NT2/D1 (cell line): ENCODE measurements around the gene KCNMB4.
"Not testable (repeated sequence)": the region's sequence is repeated elsewhere in the genome, so short reads cannot be mapped to it uniquely, and the experiment has no call there.

ENCODE experiments used
- DNase-seq: peaks from one replicate; pipeline ENCODE4 v3.0.0-alpha.2; 2011; ENCODE audit warnings: low read depth, low spot score
- H3K27me3 ChIP-seq: 2 replicates; pipeline ENCODE4 v1.6.0; 2011; ENCODE audit warnings: mild to moderate bottlenecking; ENCODE audit not compliant: insufficient read length, insufficient read depth
- H3K36me3 ChIP-seq: 2 replicates; pipeline ENCODE4 v1.6.1; 2011; ENCODE audit warnings: mild to moderate bottlenecking, low read length, mixed read lengths; ENCODE audit not compliant: insufficient read depth, insufficient read length
- H3K4me1 ChIP-seq: 2 replicates; pipeline ENCODE4 v1.5.1; 2011; ENCODE audit not compliant: insufficient read depth, insufficient read length
- H3K4me3 ChIP-seq: 2 replicates; pipeline ENCODE4 v1.5.1; 2011; ENCODE audit warnings: low read depth; ENCODE audit not compliant: insufficient read length
- H3K9ac ChIP-seq: 2 replicates; pipeline ENCODE4 v1.6.0; 2011; ENCODE audit warnings: low read depth; ENCODE audit not compliant: insufficient read length
- H3K9me3 ChIP-seq: 2 replicates; pipeline ENCODE4 v1.5.1; 2011; ENCODE audit warnings: mild to moderate bottlenecking, low read length; ENCODE audit not compliant: insufficient read depth
- SUZ12 ChIP-seq: IDR thresholded peaks from 2 replicates; pipeline ENCODE4 v1.6.1; 2011; ENCODE audit not compliant: insufficient read length, insufficient read depth; ENCODE audit errors: extremely low read depth
- YY1 ChIP-seq: IDR thresholded peaks from 2 replicates; pipeline ENCODE4 v1.6.1; 2011; ENCODE audit not compliant: insufficient read length, insufficient read depth
- ZNF274 ChIP-seq: IDR thresholded peaks from 2 replicates; pipeline ENCODE4 v1.6.1; 2011; ENCODE audit warnings: mild to moderate bottlenecking, low read depth, low read length

The KCNMB4 gene

GRCh38 chr12:70379846-70380245 is 13.8 kb downstream of the KCNMB4 start:
- DNase-seq = no peak
- Histone ChIP-seq H3K4me3 (no peak overlapping the region), H3K4me1 (no peaks in the 10 kb centered on the region), H3K36me3 (no peaks in the 10 kb centered on the region), H3K9ac (no peak overlapping the region), H3K9me3 (peaks cover 8% of the 10 kb centered on the region), H3K27me3 (no peaks in the 10 kb centered on the region)
- TF ChIP-seq SUZ12 (no peak), ZNF274 (no peak), YY1 (no peak)

GRCh38 chr12:70383484-70383883 is 17.4 kb downstream of the KCNMB4 start:
- Histone ChIP-seq H3K4me3 (no peak overlapping the region), H3K4me1 (no peaks in the 10 kb centered on the region), H3K9me3 (peaks cover 6% of the 10 kb centered on the region), H3K27me3 (no peaks in the 10 kb centered on the region), H3K36me3 (no peaks in the 10 kb centered on the region), H3K9ac (no peak overlapping the region)
- no peak for DNase-seq
- no peak for TF ChIP-seq YY1
- TF ChIP-seq ZNF274 = no peak
- TF ChIP-seq SUZ12 = no peak

GRCh38 chr12:70383886-70384285 is 17.8 kb downstream of the KCNMB4 start:
- no peak overlapping the region for H3K9ac ChIP-seq
- H3K4me3 ChIP-seq = no peak overlapping the region
- no peaks in the 10 kb centered on the region for H3K27me3 ChIP-seq
- TF ChIP-seq ZNF274 = no peak
- TF ChIP-seq SUZ12 = no peak
- no peak for TF ChIP-seq YY1
- H3K4me1 ChIP-seq = no peaks in the 10 kb centered on the region
- no peaks in the 10 kb centered on the region for H3K36me3 ChIP-seq
- H3K9me3 ChIP-seq = peaks cover 2% of the 10 kb centered on the region
- no peak for DNase-seq

- Histone ChIP-seq H3K9ac (no peak overlapping the region), H3K9me3 (no peaks in the 10 kb centered on the region), H3K36me3 (no peaks in the 10 kb centered on the region), H3K27me3 (no peaks in the 10 kb centered on the region), H3K4me3 (no peak overlapping the region), H3K4me1 (no peaks in the 10 kb centered on the region)
- TF ChIP-seq YY1 (no peak), SUZ12 (no peak), ZNF274 (no peak)
- no peak for DNase-seq
Measured at GRCh38 chr12:70386771-70387170, 20.7 kb downstream of the KCNMB4 start.

GRCh38 chr12:70389678-70390077 is 23.6 kb downstream of the KCNMB4 start:
- TF ChIP-seq YY1 (no peak), ZNF274 (no peak), SUZ12 (no peak)
- H3K4me1 ChIP-seq = no peaks in the 10 kb centered on the region
- no peaks in the 10 kb centered on the region for H3K36me3 ChIP-seq
- no peaks in the 10 kb centered on the region for H3K27me3 ChIP-seq
- H3K9me3 ChIP-seq = no peaks in the 10 kb centered on the region
- no peak overlapping the region for H3K4me3 ChIP-seq
- H3K9ac ChIP-seq = no peak overlapping the region
- no peak for DNase-seq

GRCh38 chr12:70392631-70393030 is 26.5 kb downstream of the KCNMB4 start:
- H3K27me3 ChIP-seq, H3K4me1 ChIP-seq, DNase-seq, H3K9ac ChIP-seq, H3K36me3 ChIP-seq, H3K4me3 ChIP-seq, H3K9me3 ChIP-seq: not testable (repeated sequence)

GRCh38 chr12:70393787-70394499 is 27.9 kb downstream of the KCNMB4 start:
- no peak for TF ChIP-seq SUZ12
- H3K4me1 ChIP-seq = no peaks in the 10 kb centered on the region
- no peak overlapping the region for H3K9ac ChIP-seq
- H3K36me3 ChIP-seq = no peaks in the 10 kb centered on the region
- no peaks in the 10 kb centered on the region for H3K9me3 ChIP-seq
- H3K27me3 ChIP-seq = no peaks in the 10 kb centered on the region
- no peak overlapping the region for H3K4me3 ChIP-seq
- no peak for DNase-seq

GRCh38 chr12:70398002-70398401 is 31.9 kb downstream of the KCNMB4 start:
- Histone ChIP-seq H3K9me3 (no peaks in the 10 kb centered on the region), H3K4me1 (no peaks in the 10 kb centered on the region), H3K36me3 (peaks cover 13% of the 10 kb centered on the region), H3K27me3 (no peaks in the 10 kb centered on the region), H3K9ac (no peak overlapping the region), H3K4me3 (no peak overlapping the region)
- no peak for TF ChIP-seq SUZ12
- no peak for TF ChIP-seq YY1
- TF ChIP-seq ZNF274 = no peak
- no peak for DNase-seq
